HCT116 (cell line): ENCODE data around the gene RAP1B. TPM values are rescaled to one million over a fixed set of nuclear protein-coding genes. Genes with fewer than 3 reads are reported as not detected.

Source experiments
- ATAC-seq: fragments of 200-7000 bp; cut with Tn5 transposase; 2 replicates; pipeline ENCODE4 v1.9.1; 2020; ENCODE audit warnings: mild to moderate bottlenecking, moderate library complexity
- BruUV-seq: library from RNA; stranded (reverse); fragments of 400-500 nt; replicated peaks from 2 replicates; lab custom pipeline; 2021; lab: Mats Ljungman, UMichigan
- CTCF ChIA-PET: fragments of 300-600 bp; sonication (Branson Sonifier 250); formaldehyde crosslinking; loops from one replicate; lab custom pipeline; 2021; ENCODE audit warnings: antibody characterized with exemption; lab: Charles Lee
- POLR2A ChIA-PET: fragments of 300-600, 350-600 bp; sonication (Branson Sonifier 250); formaldehyde crosslinking; loops from one replicate; lab custom pipeline; 2021; ENCODE audit warnings: antibody characterized with exemption; lab: Charles Lee
- RAD21 ChIA-PET, 2 experiments: fragments of 300-600 bp; sonication (Branson Sonifier 250); formaldehyde crosslinking; loops; one replicate each; lab custom pipeline; 2023; ENCODE audit warnings: low total read pairs in 2 of 2; ENCODE audit not compliant: uncharacterized antibody in 2 of 2, unreplicated experiment in 2 of 2, low non-redundant PET in 1 of 2; lab: Charles Lee
- DNase-seq: peaks from one replicate; pipeline ENCODE4 v3.0.0-alpha.2; 2010; ENCODE audit warnings: low read depth, low spot score
- H2AFZ ChIP-seq: fragments of 200-600 bp; shearing (Covaris generic), sonication (generic); 2 replicates; pipeline ENCODE4 v1.6.1; 2017; ENCODE audit warnings: low read depth, mixed run types, mixed read lengths, antibody characterized with exemption, low read length; ENCODE audit not compliant: poor library complexity, severe bottlenecking
- H3K27ac ChIP-seq: 2 replicates; pipeline ENCODE4 v1.5.1; 2012; ENCODE audit warnings: low read depth, low read length
- H3K27me3 ChIP-seq: fragments of 200-600 bp; sonication (generic); 2 replicates; pipeline ENCODE4 v1.6.1; 2016; ENCODE audit warnings: mixed run types, low read length, mixed read lengths; ENCODE audit not compliant: insufficient read depth
- H3K36me3 ChIP-seq, 2 experiments: fragments of 200-500 bp in 1 of 2; fragments of 200-600 bp in 1 of 2; sonication (Bioruptor generic) in 1 of 2; sonication (generic) in 1 of 2; 2 replicates each; pipeline versions ENCODE4 v1.5.1 to v1.6.1; 2014 to 2016; ENCODE audit warnings: low read length in 2 of 2, inconsistent platforms in 1 of 2, mixed read lengths in 1 of 2, mixed run types in 1 of 2; ENCODE audit not compliant: insufficient read depth in 2 of 2, control insufficient read depth in 1 of 2
- H3K4me1 ChIP-seq, 2 experiments: fragments of 200-600 bp in 1 of 2; sonication (generic) in 1 of 2; 2 replicates each; pipeline versions ENCODE4 v1.5.1 to v1.6.1; 2012 to 2017; ENCODE audit warnings: low read length in 2 of 2, inconsistent platforms in 1 of 2, mild to moderate bottlenecking in 1 of 2, mixed read lengths in 1 of 2, mixed run types in 1 of 2, moderate library complexity in 1 of 2; ENCODE audit not compliant: insufficient read depth in 2 of 2, control insufficient read depth in 1 of 2
- H3K4me2 ChIP-seq: fragments of 200-600 bp; sonication (generic); 2 replicates; pipeline ENCODE4 v1.6.1; 2017; ENCODE audit warnings: mixed run types, low read length, mixed read lengths
- H3K4me3 ChIP-seq, 2 experiments: fragments of 200-600 bp in 1 of 2; sonication (generic) in 1 of 2; replicated peaks in 1 of 2; 2 replicates each; pipeline ENCODE4 v1.5.1; 2011 to 2016; ENCODE audit warnings: low read length in 2 of 2, control low read depth in 1 of 2, low read depth in 1 of 2, mild to moderate bottlenecking in 1 of 2, mixed read lengths in 1 of 2, mixed run types in 1 of 2
- H3K79me2 ChIP-seq: fragments of 200-600 bp; sonication (generic); 2 replicates; pipeline ENCODE4 v1.6.1; 2017; ENCODE audit warnings: mild to moderate bottlenecking, mixed run types, low read length, moderate library complexity, mixed read lengths; ENCODE audit not compliant: insufficient read depth
- H3K9ac ChIP-seq: fragments of 200-600 bp; sonication (generic); 2 replicates; pipeline ENCODE4 v1.6.1; 2016; ENCODE audit warnings: low read length, mixed read lengths
- H3K9me2 ChIP-seq: fragments of 200-600 bp; sonication (generic), shearing (Covaris generic); 2 replicates; pipeline ENCODE4 v1.6.1; 2017; ENCODE audit warnings: mixed run types, mild to moderate bottlenecking, moderate library complexity; ENCODE audit not compliant: insufficient read depth
- H3K9me3 ChIP-seq, 2 experiments: fragments of 200-500 bp in 1 of 2; fragments of 200-600 bp in 1 of 2; sonication (Bioruptor generic) in 1 of 2; sonication (generic) in 1 of 2; 2 replicates each; pipeline ENCODE4 v1.6.1; 2014 to 2017; ENCODE audit warnings: low read length in 2 of 2, mixed read lengths in 2 of 2, inconsistent platforms in 1 of 2, low read depth in 1 of 2, mild to moderate bottlenecking in 1 of 2, mixed run types in 1 of 2, moderate library complexity in 1 of 2; ENCODE audit not compliant: control insufficient read depth in 1 of 2, insufficient read depth in 1 of 2
- H4K20me1 ChIP-seq: fragments of 200-600 bp; sonication (generic), shearing (Covaris generic); 2 replicates; pipeline ENCODE4 v1.6.1; 2017; ENCODE audit warnings: mixed run types, mild to moderate bottlenecking, moderate library complexity; ENCODE audit not compliant: insufficient read depth
- ATF3 ChIP-seq: IDR thresholded peaks from 2 replicates; pipeline ENCODE4 v1.6.1; 2012
- CBX3 ChIP-seq: IDR thresholded peaks from 2 replicates; pipeline ENCODE4 v1.6.1; 2012; ENCODE audit warnings: low read depth
- CEBPB ChIP-seq: IDR thresholded peaks from 2 replicates; pipeline ENCODE4 v1.6.1; 2012; ENCODE audit warnings: low read depth
- EGR1 ChIP-seq: IDR thresholded peaks from 2 replicates; pipeline ENCODE4 v1.6.1; 2012; ENCODE audit warnings: low read depth
- ELF1 ChIP-seq: IDR thresholded peaks from 2 replicates; pipeline ENCODE4 v1.6.1; 2012; ENCODE audit warnings: low read depth, borderline replicate concordance
- EZH2 ChIP-seq: fragments of 200-600 bp; sonication (generic); IDR thresholded peaks from 2 replicates; pipeline ENCODE4 v1.6.1; 2017; ENCODE audit warnings: antibody characterized with exemption, mixed run types
- FOSL1 ChIP-seq: IDR thresholded peaks from 2 replicates; pipeline ENCODE4 v1.6.1; 2012; ENCODE audit warnings: low read depth
- POLR2AphosphoS5 ChIP-seq: IDR thresholded peaks from 2 replicates; pipeline ENCODE4 v1.6.1; 2011; ENCODE audit warnings: mild to moderate bottlenecking, low read depth, low read length, moderate library complexity
- RAD21 ChIP-seq: IDR thresholded peaks from 2 replicates; pipeline ENCODE4 v1.6.1; 2012; ENCODE audit warnings: low read depth, mild to moderate bottlenecking
- SIN3A ChIP-seq: IDR thresholded peaks from 2 replicates; pipeline ENCODE4 v1.6.1; 2012; ENCODE audit warnings: low read depth
- SP1 ChIP-seq: IDR thresholded peaks from 2 replicates; pipeline ENCODE4 v1.6.1; 2012; ENCODE audit warnings: low read depth
- SRF ChIP-seq: IDR thresholded peaks from 2 replicates; pipeline ENCODE4 v1.6.1; 2012; ENCODE audit warnings: low read depth
- YY1 ChIP-seq: IDR thresholded peaks from 2 replicates; pipeline ENCODE4 v1.6.1; 2011; ENCODE audit warnings: low read length, low read depth, moderate library complexity, mild to moderate bottlenecking; ENCODE audit not compliant: insufficient replicate concordance; ENCODE audit errors: extremely low read depth
- ZBTB33 ChIP-seq: IDR thresholded peaks from 2 replicates; pipeline ENCODE4 v1.6.1; 2011; ENCODE audit warnings: mild to moderate bottlenecking, low read length, moderate library complexity; ENCODE audit not compliant: insufficient replicate concordance; ENCODE audit errors: extremely low read depth
- ZFX ChIP-seq: fragments of 450-650 bp; IDR thresholded peaks from 2 replicates; pipeline ENCODE4 v1.6.1; 2017
- ZNF274 ChIP-seq: fragments of 200-500 bp; sonication (Bioruptor generic); IDR thresholded peaks from 2 replicates; pipeline ENCODE4 v1.6.1; 2014; ENCODE audit warnings: mild to moderate bottlenecking, low read depth, low read length, inconsistent platforms
- intact Hi-C: fragments of 100-400 bp; cut with micrococcal nuclease; formaldehyde crosslinking; loops from 2 replicates; pipeline ENCODE4 v1.10.0; 2022
- total RNA-seq: library from RNA; stranded (reverse); gene quantifications from one replicate; pipeline ENCODE4 v1.2.1, GENCODE V29; 2021; ENCODE audit not compliant: unreplicated experiment

The RAP1B gene
- total RNA-seq, 1 experiment from 2014 or later, result 79.2 TPM

GRCh38 chr12:68578765-68579164, 31.9 kb upstream of the RAP1B start:
- DNase-seq, result no peak
- intact Hi-C loops, result no loop called here
- TF ChIP-seq FOSL1, result no peak
- no peak for TF ChIP-seq ZFX
- no peak for TF ChIP-seq SRF
- no peak for TF ChIP-seq EZH2
- H3K9ac ChIP-seq, result no peak overlapping the region
- no TSS peak for BruUV-seq
- no peaks in the 10 kb centered on the region for H4K20me1 ChIP-seq
- no peak overlapping the region for H3K4me3 ChIP-seq
- no peak overlapping the region for H3K27ac ChIP-seq
- H3K4me1 ChIP-seq, result no peaks in the 10 kb centered on the region; a peak in 2 of 4 replicates
- H3K36me3 ChIP-seq, result no peaks in the 10 kb centered on the region
- H3K9me3 ChIP-seq, result no peaks in the 10 kb centered on the region
- H2AFZ ChIP-seq, result no peak overlapping the region
- POLR2A ChIA-PET, result no interaction called here
- no peaks in the 10 kb centered on the region for H3K27me3 ChIP-seq
- RAD21 ChIA-PET, result no interaction called here
- CTCF ChIA-PET, result no interaction called here
- H3K4me2 ChIP-seq, result no peak overlapping the region
- no peaks in the 10 kb centered on the region for H3K79me2 ChIP-seq
- ATAC-seq, result no peak
- H3K9me2 ChIP-seq, result no peaks in the 10 kb centered on the region

- ChIA-PET CTCF (no interaction called here), RAD21 (no interaction called here), POLR2A (no interaction called here)
- H3K27ac ChIP-seq, result no peak overlapping the region
- no peaks in the 10 kb centered on the region for H3K36me3 ChIP-seq
- no peak for TF ChIP-seq ZBTB33
- TF ChIP-seq SIN3A, result no peak
- no peak for TF ChIP-seq ZNF274
- no peak for TF ChIP-seq SP1
- no peak for TF ChIP-seq ELF1
- no peak for TF ChIP-seq FOSL1
- TF ChIP-seq POLR2AphosphoS5, result no peak
- TF ChIP-seq ATF3, result no peak
- no peak for TF ChIP-seq RAD21
- no peak for TF ChIP-seq EGR1
- no peak for TF ChIP-seq YY1
- no peak for TF ChIP-seq CBX3
- TF ChIP-seq EZH2, result no peak
- TF ChIP-seq ZFX, result no peak
- no peak for TF ChIP-seq CEBPB
- H3K9ac ChIP-seq, result no peak overlapping the region
- H3K27me3 ChIP-seq, result no peaks in the 10 kb centered on the region
- no peaks in the 10 kb centered on the region for H4K20me1 ChIP-seq
- ATAC-seq (no peak), DNase-seq (no peak)
- no peaks in the 10 kb centered on the region for H3K9me3 ChIP-seq
- H3K4me2 ChIP-seq, result no peak overlapping the region
- H3K4me1 ChIP-seq, result peaks cover 0 to 5% of the 10 kb centered on the region in 2 experiments; a peak in 3 of 4 replicates
- no TSS peak for BruUV-seq
- H3K4me3 ChIP-seq, result no peak overlapping the region
- H3K79me2 ChIP-seq, result no peaks in the 10 kb centered on the region
- H2AFZ ChIP-seq, result no peak overlapping the region
- intact Hi-C loops, result no loop called here
- H3K9me2 ChIP-seq, result no peaks in the 10 kb centered on the region
Observed at GRCh38 chr12:68579254-68579653, 31.4 kb upstream of the RAP1B start.
